ENCODE data around the gene CLMN. TPM values are rescaled to one million over a fixed set of nuclear protein-coding genes. Genes with fewer than 3 reads are reported as not detected.

Gene CLMN
- total and polyA plus RNA-seq, 2 of the 4 experiments (the other 2 are of a cell fraction), result 0.10 to 0.18 TPM

GRCh38 chr14:95274279-95274678 is 45.4 kb downstream of the CLMN start:
- H2AFZ ChIP-seq (replicated peaks; ENCODE audit: low read length, poor library complexity), result no peak overlapping the region
- no peaks in the 10 kb centered on the region for H4K20me1 ChIP-seq (ENCODE audit: insufficient read depth, low read length)
- WGBS, 2 experiments (ENCODE audit: extremely low coverage in 2 of 2, insufficient read length in 1 of 2), result 58% methylated on average over 2 of the region's 7 CpGs; no CpG with 5 or more reads in 1 of the 2 experiments
- no peaks in the 10 kb centered on the region for H3K9me3 ChIP-seq (ENCODE audit: control insufficient read depth, insufficient read depth, low read length)
- H3K4me2 ChIP-seq (ENCODE audit: low read depth, low read length), result no peak overlapping the region
- H3K36me3 ChIP-seq (ENCODE audit: control insufficient read depth, insufficient read depth, low read length), result no peaks in the 10 kb centered on the region
- ChIA-PET POLR2A (ENCODE audit: unreplicated experiment) (no interaction called here), CTCF (interaction anchor here (0.5 kb wide), 1 partner anchor 65 kb away, joined by 5 read pairs; no protein-coding TSS in a partner anchor)
- dilution Hi-C loops (cut with HindIII; ENCODE audit: low sequenced_read_pairs, unreplicated experiment), result no loop called here
- H4K8ac ChIP-seq (ENCODE audit: low read depth in 2 of 2, low read length in 2 of 2), result no peak overlapping the region
- no peak for ATAC-seq (ENCODE audit: low read depth)
- DNase-seq, result no peak
- no peaks in the 10 kb centered on the region for H3K79me1 ChIP-seq (ENCODE audit: low read depth in 1 of 2, low read length in 2 of 2)
- no peak overlapping the region for H2BK15ac ChIP-seq (ENCODE audit: low read depth, low read length)
- H3K56ac ChIP-seq (ENCODE audit: extremely low read depth, insufficient read depth, low read length), result no peak overlapping the region
- H3K27ac ChIP-seq (ENCODE audit: insufficient read depth, low read length), result no peak overlapping the region
- no peak overlapping the region for H2BK120ac ChIP-seq (ENCODE audit: low read depth, low read length)
- no peak overlapping the region for H2AK9ac ChIP-seq (replicated peaks; ENCODE audit: low read depth, low read length, poor library complexity)
- no peak overlapping the region for H3K4ac ChIP-seq (ENCODE audit: low read depth, low read length)
- no TSS peak for BruUV-seq (replicated peaks)
- H3K14ac ChIP-seq (replicated peaks; ENCODE audit: low read depth, low read length), result no peak overlapping the region
- no peak overlapping the region for H2AK5ac ChIP-seq (ENCODE audit: low read depth, low read length)
- TF ChIP-seq RFX5 (IDR thresholded peaks at IDR 0.05; ENCODE audit: low read depth, low read length), result no peak
- TF ChIP-seq, protein P1, sequence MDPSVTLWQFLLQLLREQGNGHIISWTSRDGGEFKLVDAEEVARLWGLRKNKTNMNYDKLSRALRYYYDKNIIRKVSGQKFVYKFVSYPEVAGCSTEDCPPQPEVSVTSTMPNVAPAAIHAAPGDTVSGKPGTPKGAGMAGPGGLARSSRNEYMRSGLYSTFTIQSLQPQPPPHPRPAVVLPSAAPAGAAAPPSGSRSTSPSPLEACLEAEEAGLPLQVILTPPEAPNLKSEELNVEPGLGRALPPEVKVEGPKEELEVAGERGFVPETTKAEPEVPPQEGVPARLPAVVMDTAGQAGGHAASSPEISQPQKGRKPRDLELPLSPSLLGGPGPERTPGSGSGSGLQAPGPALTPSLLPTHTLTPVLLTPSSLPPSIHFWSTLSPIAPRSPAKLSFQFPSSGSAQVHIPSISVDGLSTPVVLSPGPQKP (IDR thresholded peaks at IDR 0.05; ENCODE audit: borderline replicate concordance, low read depth, low read length), result no peak
- no peak for TF ChIP-seq CEBPB (IDR thresholded peaks at IDR 0.05; ENCODE audit: low read depth, low read length)
- no peak for TF ChIP-seq NFE2L2 (IDR thresholded peaks at IDR 0.05; ENCODE audit: low read depth, low read length)
- TF ChIP-seq FOS (IDR thresholded peaks at IDR 0.05; ENCODE audit: low read depth, low read length), result no peak
- no peak for TF ChIP-seq POLR2A (IDR thresholded peaks at IDR 0.05; ENCODE audit: low read depth, low read length)
- in situ Hi-C loops (cut with MboI; ENCODE audit: low sequenced_read_pairs), result no loop called here
- no peak overlapping the region for H4K91ac ChIP-seq (ENCODE audit: insufficient read depth, low read depth, low read length)
- H3K9me1 ChIP-seq (ENCODE audit: insufficient read depth, low read length), result no peaks in the 10 kb centered on the region
- no peak overlapping the region for H2BK5ac ChIP-seq (ENCODE audit: low read depth, low read length, poor library complexity, severe bottlenecking)
- H3K27me3 ChIP-seq (ENCODE audit: control insufficient read depth, insufficient read depth, low read length), result no peaks in the 10 kb centered on the region
- H2BK20ac ChIP-seq (ENCODE audit: low read depth, low read length), result no peak overlapping the region
- H3K18ac ChIP-seq (ENCODE audit: low read depth, low read length), result no peak overlapping the region
- no peaks in the 10 kb centered on the region for H3K4me1 ChIP-seq (ENCODE audit: control insufficient read depth, insufficient read depth, low read length)
- no peak overlapping the region for H4K5ac ChIP-seq (ENCODE audit: low read depth, low read length)
- intact Hi-C loops (cut with micrococcal nuclease), result no loop called here
- H3K9ac ChIP-seq (ENCODE audit: low read depth, low read length), result no peak overlapping the region
- H3K23ac ChIP-seq (ENCODE audit: low read depth, low read length), result no peak overlapping the region
- H3K4me3 ChIP-seq (ENCODE audit: insufficient read depth, low read depth, low read length), result no peak overlapping the region

Measured in IMR-90 (cell line).